ENCODE measurements around the gene PPM1H.

- TF ChIP-seq POLR2A (IDR thresholded peaks at IDR 0.05), result no peak
- TF ChIP-seq, protein P1, sequence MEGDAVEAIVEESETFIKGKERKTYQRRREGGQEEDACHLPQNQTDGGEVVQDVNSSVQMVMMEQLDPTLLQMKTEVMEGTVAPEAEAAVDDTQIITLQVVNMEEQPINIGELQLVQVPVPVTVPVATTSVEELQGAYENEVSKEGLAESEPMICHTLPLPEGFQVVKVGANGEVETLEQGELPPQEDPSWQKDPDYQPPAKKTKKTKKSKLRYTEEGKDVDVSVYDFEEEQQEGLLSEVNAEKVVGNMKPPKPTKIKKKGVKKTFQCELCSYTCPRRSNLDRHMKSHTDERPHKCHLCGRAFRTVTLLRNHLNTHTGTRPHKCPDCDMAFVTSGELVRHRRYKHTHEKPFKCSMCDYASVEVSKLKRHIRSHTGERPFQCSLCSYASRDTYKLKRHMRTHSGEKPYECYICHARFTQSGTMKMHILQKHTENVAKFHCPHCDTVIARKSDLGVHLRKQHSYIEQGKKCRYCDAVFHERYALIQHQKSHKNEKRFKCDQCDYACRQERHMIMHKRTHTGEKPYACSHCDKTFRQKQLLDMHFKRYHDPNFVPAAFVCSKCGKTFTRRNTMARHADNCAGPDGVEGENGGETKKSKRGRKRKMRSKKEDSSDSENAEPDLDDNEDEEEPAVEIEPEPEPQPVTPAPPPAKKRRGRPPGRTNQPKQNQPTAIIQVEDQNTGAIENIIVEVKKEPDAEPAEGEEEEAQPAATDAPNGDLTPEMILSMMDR (IDR thresholded peaks at IDR 0.05), result no peak
Measured at GRCh38 chr12:62841846-62842245, 93.1 kb downstream of the PPM1H start.
